PC-9 (cell line): Measurements from ENCODE around the gene CYYR1. TPM values are rescaled to one million over a fixed set of nuclear protein-coding genes. Genes with fewer than 3 reads are reported as not detected.

ENCODE experiments used
- BruUV-seq: library from RNA; stranded (reverse); fragments of 400-500 nt; replicated peaks from 2 replicates; lab custom pipeline; 2021; lab: Mats Ljungman, UMichigan
- CTCF ChIA-PET: fragments of 300-600 bp; sonication (Branson Sonifier 250); formaldehyde crosslinking; loops from one replicate; lab custom pipeline; 2022; ENCODE audit warnings: antibody characterized with exemption; lab: Charles Lee
- POLR2A ChIA-PET: fragments of 300-600 bp; sonication (Branson Sonifier 250); formaldehyde crosslinking; loops from one replicate; lab custom pipeline; 2022; ENCODE audit warnings: antibody characterized with exemption; ENCODE audit not compliant: unreplicated experiment; lab: Charles Lee
- DNase-seq, 2 experiments: peaks; one replicate each; pipeline versions ENCODE4 v3.0.0 to v3.0.0-alpha.2; 2015 to 2022; ENCODE audit warnings: mixed read lengths in 1 of 2
- H2AFZ ChIP-seq: fragments of 200-600 bp; sonication (generic); 2 replicates; pipeline ENCODE4 v1.8.1; 2017; ENCODE audit warnings: antibody characterized with exemption
- H3F3A ChIP-seq: fragments of 200-600 bp; sonication (generic); 2 replicates; pipeline ENCODE4 v1.8.1; 2017; ENCODE audit warnings: antibody characterized with exemption, mild to moderate bottlenecking, low read depth; ENCODE audit not compliant: insufficient read depth
- H3K27ac ChIP-seq: fragments of 200-600 bp; sonication (generic); 2 replicates; pipeline ENCODE4 v1.6.1; 2016; ENCODE audit warnings: mixed run types
- H3K27me3 ChIP-seq: fragments of 200-600 bp; sonication (generic); 2 replicates; pipeline ENCODE4 v1.6.1; 2016; ENCODE audit warnings: low read depth, mixed run types; ENCODE audit not compliant: insufficient read depth
- H3K36me3 ChIP-seq: fragments of 200-600 bp; sonication (generic); 2 replicates; pipeline ENCODE4 v1.6.1; 2016; ENCODE audit warnings: low read depth, mixed run types
- H3K4me1 ChIP-seq: fragments of 200-600 bp; sonication (generic); replicated peaks from 2 replicates; pipeline ENCODE4 v1.6.1; 2016; ENCODE audit warnings: mixed run types; ENCODE audit not compliant: insufficient read depth
- H3K4me2 ChIP-seq: fragments of 200-600 bp; sonication (generic); 2 replicates; pipeline ENCODE4 v1.6.1; 2017; ENCODE audit warnings: mixed run types
- H3K4me3 ChIP-seq: fragments of 200-600 bp; sonication (generic); 2 replicates; pipeline ENCODE4 v1.6.1; 2016; ENCODE audit warnings: mixed run types
- H3K79me2 ChIP-seq: fragments of 200-600 bp; sonication (generic); 2 replicates; pipeline ENCODE4 v1.6.1; 2017; ENCODE audit warnings: low read depth, mixed run types
- H3K9me2 ChIP-seq: fragments of 200-600 bp; sonication (generic); 2 replicates; pipeline ENCODE4 v1.8.1; 2017; ENCODE audit warnings: mild to moderate bottlenecking; ENCODE audit not compliant: insufficient read depth
- H3K9me3 ChIP-seq: fragments of 200-600 bp; sonication (generic); 2 replicates; pipeline ENCODE4 v1.8.1; 2016; ENCODE audit warnings: low read depth; ENCODE audit not compliant: insufficient read depth
- H4K20me1 ChIP-seq: fragments of 200-600 bp; sonication (generic); 2 replicates; pipeline ENCODE4 v1.8.1; 2017; ENCODE audit not compliant: insufficient read depth
- EZH2 ChIP-seq: fragments of 200-600 bp; sonication (generic); IDR thresholded peaks from 2 replicates; pipeline ENCODE4 v1.8.0; 2017; ENCODE audit warnings: antibody characterized with exemption, low read depth
- intact Hi-C: fragments of 100-400 bp; cut with micrococcal nuclease; formaldehyde crosslinking; loops from one replicate; pipeline ENCODE4 v1.10.0; 2022; ENCODE audit not compliant: unreplicated experiment
- total RNA-seq: library from RNA; stranded (reverse); gene quantifications from 2 replicates; pipeline ENCODE4 v1.2.3, GENCODE V29; 2021
- TF ChIP-seq, protein P1 (sequence below): fragments of 200-600 bp; sonication (generic); conservative IDR thresholded peaks from 2 replicates; pipeline ENCODE4 v1.6.1; 2017; ENCODE audit warnings: mixed run types, antibody characterized with exemption, mild to moderate bottlenecking, moderate library complexity

CYYR1 gene
- total RNA-seq, 1 experiment from 2014 or later: not detected

DNA sequence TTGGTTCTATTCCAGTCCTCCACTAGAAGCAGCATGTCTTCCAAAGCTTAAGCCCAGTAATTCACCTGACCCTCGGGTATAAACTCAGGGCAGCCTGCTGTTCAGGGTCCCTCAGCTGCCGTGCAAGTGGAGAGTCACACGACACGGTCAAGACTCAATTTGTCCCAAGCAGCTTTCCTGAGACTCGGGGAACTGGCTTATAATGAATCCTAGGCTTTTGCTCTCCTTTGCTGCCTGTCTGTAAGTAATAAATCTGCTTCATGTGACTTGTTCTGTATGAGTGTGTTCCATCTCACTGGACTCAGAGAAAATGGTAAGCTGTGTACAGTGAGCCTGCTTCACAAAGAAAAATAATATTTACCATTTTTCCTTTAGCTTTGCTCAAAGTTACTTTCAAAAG lies 119.8 kb downstream of the CYYR1 start:
- Histone ChIP-seq H3K79me2 (no peaks in the 10 kb centered on the region), H3K4me3 (no peak overlapping the region), H3K27me3 (no peaks in the 10 kb centered on the region), H2AFZ (no peak overlapping the region), H3K4me2 (no peak overlapping the region), H3K4me1 (no peaks in the 10 kb centered on the region), H4K20me1 (no peaks in the 10 kb centered on the region), H3K9me2 (no peaks in the 10 kb centered on the region), H3K27ac (no peak overlapping the region), H3K36me3 (no peaks in the 10 kb centered on the region), H3F3A (no peaks in the 10 kb centered on the region), H3K9me3 (no peaks in the 10 kb centered on the region)
- TF ChIP-seq, protein P1, sequence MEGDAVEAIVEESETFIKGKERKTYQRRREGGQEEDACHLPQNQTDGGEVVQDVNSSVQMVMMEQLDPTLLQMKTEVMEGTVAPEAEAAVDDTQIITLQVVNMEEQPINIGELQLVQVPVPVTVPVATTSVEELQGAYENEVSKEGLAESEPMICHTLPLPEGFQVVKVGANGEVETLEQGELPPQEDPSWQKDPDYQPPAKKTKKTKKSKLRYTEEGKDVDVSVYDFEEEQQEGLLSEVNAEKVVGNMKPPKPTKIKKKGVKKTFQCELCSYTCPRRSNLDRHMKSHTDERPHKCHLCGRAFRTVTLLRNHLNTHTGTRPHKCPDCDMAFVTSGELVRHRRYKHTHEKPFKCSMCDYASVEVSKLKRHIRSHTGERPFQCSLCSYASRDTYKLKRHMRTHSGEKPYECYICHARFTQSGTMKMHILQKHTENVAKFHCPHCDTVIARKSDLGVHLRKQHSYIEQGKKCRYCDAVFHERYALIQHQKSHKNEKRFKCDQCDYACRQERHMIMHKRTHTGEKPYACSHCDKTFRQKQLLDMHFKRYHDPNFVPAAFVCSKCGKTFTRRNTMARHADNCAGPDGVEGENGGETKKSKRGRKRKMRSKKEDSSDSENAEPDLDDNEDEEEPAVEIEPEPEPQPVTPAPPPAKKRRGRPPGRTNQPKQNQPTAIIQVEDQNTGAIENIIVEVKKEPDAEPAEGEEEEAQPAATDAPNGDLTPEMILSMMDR: no peak
- no peak for TF ChIP-seq EZH2
- no peak for DNase-seq
- ChIA-PET CTCF (no interaction called here), POLR2A (no interaction called here)
- BruUV-seq: no TSS peak
- intact Hi-C loops: no loop called here

DNA sequence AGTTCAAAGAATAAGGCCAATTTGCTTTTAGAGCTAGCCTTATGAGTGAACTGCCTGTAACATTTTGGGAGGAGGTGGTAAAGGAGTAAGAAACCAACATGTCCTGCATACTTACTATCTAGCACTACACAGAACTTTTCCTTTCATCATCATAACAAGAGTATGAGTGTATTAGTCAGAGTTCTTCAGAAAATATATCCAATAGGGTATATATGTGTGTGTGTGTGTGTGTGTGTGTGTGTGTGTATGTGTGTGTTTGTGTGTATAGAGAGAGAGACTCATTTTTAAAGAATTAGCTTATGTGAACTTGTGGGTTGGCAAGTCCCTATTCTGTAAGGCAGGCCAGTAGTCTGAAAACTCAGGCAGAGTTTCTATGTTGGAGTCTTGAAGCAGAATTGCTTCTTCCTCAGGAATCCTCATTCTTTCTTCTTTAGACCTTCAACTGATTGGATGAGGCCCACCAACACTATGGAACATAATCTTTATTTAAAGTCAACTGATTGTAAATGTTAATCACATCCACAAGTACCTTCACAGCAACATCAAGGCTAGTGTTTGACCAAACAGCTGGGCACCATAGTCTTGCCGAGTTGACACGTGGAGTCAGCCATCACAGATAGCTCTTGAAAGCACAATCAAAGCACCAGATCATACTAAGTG lies 121.9 kb downstream of the CYYR1 start:
- Histone ChIP-seq H3F3A (no peaks in the 10 kb centered on the region), H3K36me3 (no peaks in the 10 kb centered on the region), H4K20me1 (no peaks in the 10 kb centered on the region), H3K27me3 (no peaks in the 10 kb centered on the region), H3K9me2 (no peaks in the 10 kb centered on the region), H2AFZ (no peak overlapping the region), H3K4me3 (no peak overlapping the region), H3K79me2 (no peaks in the 10 kb centered on the region), H3K4me1 (no peaks in the 10 kb centered on the region), H3K27ac (no peak overlapping the region), H3K9me3 (no peaks in the 10 kb centered on the region), H3K4me2 (no peak overlapping the region)
- intact Hi-C loops: no loop called here
- no TSS peak for BruUV-seq
- no peak for DNase-seq
- no peak for TF ChIP-seq EZH2
- TF ChIP-seq, protein P1: no peak
- ChIA-PET CTCF (no interaction called here), POLR2A (no interaction called here)

DNA sequence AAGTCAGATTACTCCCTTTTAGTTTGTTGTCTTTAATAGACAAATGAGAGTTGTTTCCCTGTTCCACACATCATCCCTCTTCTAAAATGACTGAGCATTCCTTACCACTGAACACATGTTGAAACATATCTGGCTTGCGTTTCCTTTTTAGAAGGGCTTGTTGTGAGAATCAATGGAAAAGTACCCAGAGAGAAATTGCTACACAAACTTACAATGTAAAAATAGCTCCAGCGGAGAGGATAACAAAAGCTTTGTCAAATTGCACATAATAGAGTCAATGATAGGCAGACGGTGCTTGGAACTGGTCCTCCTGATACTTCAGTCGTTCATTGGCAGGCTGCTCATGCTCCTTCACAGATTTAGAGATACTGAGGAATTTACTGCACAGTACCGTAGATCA lies 123.9 kb downstream of the CYYR1 start:
- no peaks in the 10 kb centered on the region for H3K9me3 ChIP-seq
- no peak overlapping the region for H3K4me2 ChIP-seq
- no peaks in the 10 kb centered on the region for H3K36me3 ChIP-seq
- POLR2A ChIA-PET: no interaction called here
- no peak overlapping the region for H3K27ac ChIP-seq
- TF ChIP-seq, protein P1: no peak
- TF ChIP-seq EZH2: no peak
- intact Hi-C loops: no loop called here
- no peaks in the 10 kb centered on the region for H4K20me1 ChIP-seq
- DNase-seq: no peak
- H3K27me3 ChIP-seq: no peaks in the 10 kb centered on the region
- H3K79me2 ChIP-seq: no peaks in the 10 kb centered on the region
- CTCF ChIA-PET: no interaction called here
- no TSS peak for BruUV-seq
- H3K4me3 ChIP-seq: no peak overlapping the region
- H2AFZ ChIP-seq: no peak overlapping the region
- H3F3A ChIP-seq: no peaks in the 10 kb centered on the region
- no peaks in the 10 kb centered on the region for H3K9me2 ChIP-seq
- no peaks in the 10 kb centered on the region for H3K4me1 ChIP-seq
